BLaER1 treated with 17β-estradiol and CSF1 and Interleukin-3, amounts not matched to agents 10 nM and 100 nM (cell line): ENCODE data around the gene CDHR3.

Source experiments
- H3K27ac ChIP-seq, 11 experiments: shearing (Covaris generic); formaldehyde crosslinking; 2 replicates each; pipeline ENCODE4 v1.8.1; 2022
- H3K27me3 ChIP-seq, 11 experiments: shearing (Covaris generic); formaldehyde crosslinking; 2 replicates each; pipeline ENCODE4 v1.8.1; 2022
- H3K36me3 ChIP-seq, 11 experiments: shearing (Covaris generic); formaldehyde crosslinking; 2 replicates each; pipeline ENCODE4 v1.8.1; 2022
- H3K4me1 ChIP-seq, 10 experiments: shearing (Covaris generic); formaldehyde crosslinking; 2 replicates each; pipeline ENCODE4 v1.8.1; 2022
- H3K4me2 ChIP-seq, 11 experiments: shearing (Covaris generic); formaldehyde crosslinking; 2 replicates each; pipeline ENCODE4 v1.8.1; 2022
- H3K4me3 ChIP-seq, 10 experiments: shearing (Covaris generic); formaldehyde crosslinking; 2 replicates each; pipeline ENCODE4 v1.8.1; 2022
- H3K9ac ChIP-seq, 11 experiments: shearing (Covaris generic); formaldehyde crosslinking; 2 replicates each; pipeline ENCODE4 v1.8.1; 2022
- H3K9me3 ChIP-seq, 11 experiments: shearing (Covaris generic); formaldehyde crosslinking; replicated peaks in 1 of 11; 2 replicates each; pipeline ENCODE4 v1.8.1; 2022
- H4K20me1 ChIP-seq, 11 experiments: shearing (Covaris generic); formaldehyde crosslinking; 2 replicates each; pipeline ENCODE4 v1.8.1; 2022
- Cebpa-rat ChIP-seq, 11 experiments: shearing (Covaris generic); IDR thresholded peaks; 2 replicates each; pipeline ENCODE4 v1.8.1; 2022

CDHR3 gene

GRCh38 chr7:106048706-106049020 is 85.6 kb downstream of the CDHR3 start:
- Histone ChIP-seq H3K36me3 (no peaks in the 10 kb centered on the region), H3K9me3 (peaks cover 0 to 11% (median 8%) of the 10 kb centered on the region in 11 experiments; a peak in 15 of 22 replicates), H3K27me3 (no peaks in the 10 kb centered on the region), H3K4me1 (peaks cover 0 to 18% (median 14%) of the 10 kb centered on the region in 10 experiments; a peak in 14 of 20 replicates), H4K20me1 (no peaks in the 10 kb centered on the region), H3K4me3 (no peak overlapping the region), H3K9ac (no peak overlapping the region), H3K27ac (no peak overlapping the region), H3K4me2 (peak overlapping the region in 2 of 11 experiments; percentile 64 to 72; a peak in 2 of 22 replicates)
- TF ChIP-seq Cebpa-rat (IDR thresholded peaks at IDR 0.05), result no peak

GRCh38 chr7:106049139-106049752 is 86.2 kb downstream of the CDHR3 start:
- peak overlapping the region in 9 of 11 experiments; percentile 29 to 76 (median 52); a peak in 17 of 22 replicates for H3K4me2 ChIP-seq
- H3K36me3 ChIP-seq, result no peaks in the 10 kb centered on the region
- TF ChIP-seq Cebpa-rat (IDR thresholded peaks at IDR 0.05), result no peak
- no peak overlapping the region for H3K4me3 ChIP-seq
- H3K27me3 ChIP-seq, result no peaks in the 10 kb centered on the region
- H3K4me1 ChIP-seq, result peaks cover 0 to 18% (median 14%) of the 10 kb centered on the region in 10 experiments; a peak in 14 of 20 replicates
- no peak overlapping the region for H3K27ac ChIP-seq
- peaks cover 0 to 11% (median 8%) of the 10 kb centered on the region in 11 experiments; a peak in 15 of 22 replicates for H3K9me3 ChIP-seq
- no peaks in the 10 kb centered on the region for H4K20me1 ChIP-seq
- H3K9ac ChIP-seq, result no peak overlapping the region

DNA sequence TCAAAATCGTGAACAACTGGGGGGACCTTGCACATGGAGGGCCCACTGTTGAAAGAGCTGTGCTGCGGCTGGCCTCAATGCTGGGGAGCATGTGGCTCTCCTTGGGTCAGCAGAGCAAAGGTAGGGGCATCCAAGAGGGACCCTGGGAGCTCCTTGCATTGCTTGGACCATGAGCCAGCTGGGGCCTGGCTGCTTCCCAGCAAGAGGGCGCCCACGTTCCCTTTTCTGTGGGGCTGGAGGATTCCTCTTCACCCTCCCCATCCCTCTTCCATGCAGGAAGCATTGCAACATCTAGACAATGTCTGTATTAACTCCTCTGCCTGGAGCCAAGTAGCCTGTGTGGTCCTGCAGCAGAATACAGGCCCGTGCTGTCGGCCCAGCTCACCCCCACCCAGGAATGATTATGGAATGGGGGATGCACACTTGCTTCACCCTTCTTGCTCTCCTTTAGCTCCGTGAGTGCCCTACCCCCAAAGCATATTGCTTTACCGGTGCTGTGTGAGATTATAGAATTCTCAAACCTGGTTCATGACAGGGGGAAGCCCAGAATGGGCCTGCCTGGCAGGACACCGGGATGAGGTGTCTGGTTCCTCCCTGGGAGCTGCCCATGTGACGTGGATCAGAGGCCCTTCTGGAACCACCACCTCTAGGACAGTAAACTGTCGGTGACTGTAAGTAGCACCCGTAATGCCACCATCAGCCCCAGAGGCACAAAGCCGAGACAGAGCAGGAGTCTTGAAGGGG is 87.1 kb downstream of the CDHR3 start:
- Histone ChIP-seq H3K36me3 (no peaks in the 10 kb centered on the region), H3K4me3 (no peak overlapping the region), H3K4me2 (peak overlapping the region in 9 of 11 experiments; percentile 33 to 76 (median 52); a peak in 18 of 22 replicates), H3K4me1 (peaks cover 0 to 18% (median 14%) of the 10 kb centered on the region in 10 experiments; a peak in 14 of 20 replicates), H3K27ac (no peak overlapping the region), H3K27me3 (no peaks in the 10 kb centered on the region), H3K9me3 (peaks cover 0 to 11% (median 8%) of the 10 kb centered on the region in 11 experiments; a peak in 15 of 22 replicates), H3K9ac (no peak overlapping the region), H4K20me1 (no peaks in the 10 kb centered on the region)
- TF ChIP-seq Cebpa-rat (IDR thresholded peaks at IDR 0.05), result no peak

DNA sequence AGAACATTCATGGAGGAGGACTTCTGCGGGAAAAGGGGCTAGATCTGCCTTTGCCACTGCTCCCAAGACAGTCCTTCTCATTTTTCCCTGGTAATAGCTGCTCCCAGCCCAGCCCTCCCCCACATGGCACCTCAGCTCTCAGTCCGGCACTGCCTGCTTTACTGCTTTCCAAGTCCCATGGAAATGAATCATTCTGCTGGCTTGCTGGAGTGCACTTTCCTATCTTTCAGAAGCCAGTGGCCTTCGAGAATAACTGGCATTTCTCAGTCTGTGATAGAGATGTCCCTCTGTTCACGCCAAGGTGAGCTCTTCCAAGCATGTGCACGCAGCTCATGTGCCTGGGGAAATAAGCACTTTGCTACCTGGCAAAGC is 87.7 kb downstream of the CDHR3 start:
- H3K4me1 ChIP-seq, result peaks cover 0 to 18% (median 14%) of the 10 kb centered on the region in 10 experiments; a peak in 14 of 20 replicates
- H4K20me1 ChIP-seq, result no peaks in the 10 kb centered on the region
- no peak overlapping the region for H3K4me2 ChIP-seq
- H3K27ac ChIP-seq, result no peak overlapping the region
- no peak overlapping the region for H3K4me3 ChIP-seq
- H3K36me3 ChIP-seq, result no peaks in the 10 kb centered on the region
- no peak overlapping the region for H3K9ac ChIP-seq
- H3K27me3 ChIP-seq, result no peaks in the 10 kb centered on the region
- no peak for TF ChIP-seq Cebpa-rat (IDR thresholded peaks at IDR 0.05)
- H3K9me3 ChIP-seq, result peaks cover 0 to 11% (median 8%) of the 10 kb centered on the region in 11 experiments; a peak in 15 of 22 replicates

DNA sequence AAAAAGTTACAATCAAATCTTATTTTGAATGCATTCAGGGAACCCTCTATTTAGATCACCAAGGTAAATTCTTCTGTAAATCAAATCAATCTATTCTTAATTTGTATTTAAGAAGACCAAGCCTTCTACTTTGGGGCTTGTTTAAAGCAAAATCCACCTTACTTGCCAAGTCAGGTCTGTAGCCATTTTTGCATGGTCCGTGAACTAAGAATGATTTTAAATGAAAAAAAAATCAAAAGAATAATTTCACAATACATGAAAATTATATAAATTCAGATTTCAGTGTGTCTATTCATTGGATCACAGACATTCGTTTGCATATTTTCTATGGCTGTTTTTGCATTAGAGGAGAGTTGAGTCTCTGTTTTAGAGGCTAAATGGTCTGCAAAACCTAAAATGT is 89.6 kb downstream of the CDHR3 start:
- H3K36me3 ChIP-seq, result no peaks in the 10 kb centered on the region
- no peak for TF ChIP-seq Cebpa-rat (IDR thresholded peaks at IDR 0.05)
- H3K9ac ChIP-seq, result no peak overlapping the region
- H4K20me1 ChIP-seq, result no peaks in the 10 kb centered on the region
- H3K4me3 ChIP-seq, result no peak overlapping the region
- no peak overlapping the region for H3K4me2 ChIP-seq
- H3K4me1 ChIP-seq, result peaks cover 0 to 26% (median 22%) of the 10 kb centered on the region in 10 experiments; a peak in 17 of 20 replicates
- H3K27ac ChIP-seq, result no peak overlapping the region
- peaks cover 0 to 11% (median 8%) of the 10 kb centered on the region in 11 experiments; a peak in 15 of 22 replicates for H3K9me3 ChIP-seq
- H3K27me3 ChIP-seq, result no peaks in the 10 kb centered on the region

DNA sequence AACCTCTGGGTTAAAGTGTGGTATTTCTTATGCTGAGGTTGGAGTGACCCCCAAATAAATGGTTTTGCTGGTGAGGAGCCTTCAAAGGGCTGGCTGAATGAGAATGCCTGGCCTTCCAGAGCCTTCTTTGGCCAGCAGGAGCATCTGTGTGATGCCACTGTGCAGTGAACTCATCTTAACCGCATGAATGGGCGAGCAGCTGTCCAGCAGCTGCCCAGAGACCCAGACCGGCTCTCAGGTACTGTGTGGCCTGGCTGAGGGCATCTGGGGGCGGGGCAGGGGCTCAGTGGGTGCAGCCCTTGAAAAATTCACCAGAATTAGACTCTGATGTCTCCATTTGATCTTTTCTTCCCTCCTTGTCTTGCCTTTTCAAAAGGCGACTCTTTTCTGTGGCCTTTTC is 90.0 kb downstream of the CDHR3 start:
- no peak overlapping the region for H3K9ac ChIP-seq
- TF ChIP-seq Cebpa-rat (IDR thresholded peaks at IDR 0.05), result no peak

GRCh38 chr7:106054156-106054910 is 91.3 kb downstream of the CDHR3 start:
- Histone ChIP-seq H3K27ac (no peak overlapping the region), H3K4me2 (no peak overlapping the region), H3K36me3 (no peaks in the 10 kb centered on the region), H3K4me3 (no peak overlapping the region), H3K27me3 (no peaks in the 10 kb centered on the region), H3K9me3 (peaks cover 0 to 11% (median 8%) of the 10 kb centered on the region in 11 experiments; a peak in 15 of 22 replicates), H3K4me1 (peaks cover 16 to 37% (median 34%) of the 10 kb centered on the region in 10 experiments), H3K9ac (no peak overlapping the region), H4K20me1 (no peaks in the 10 kb centered on the region)
- no peak for TF ChIP-seq Cebpa-rat (IDR thresholded peaks at IDR 0.05)

More for the DNA sequence above, 90.0 kb downstream of the CDHR3 start:
- Histone ChIP-seq H3K4me2 (no peak overlapping the region), H3K27ac (no peak overlapping the region), H3K9me3 (peaks cover 0 to 11% (median 8%) of the 10 kb centered on the region in 11 experiments; a peak in 15 of 22 replicates), H3K4me3 (no peak overlapping the region), H3K4me1 (peaks cover 4 to 30% (median 26%) of the 10 kb centered on the region in 10 experiments), H3K36me3 (no peaks in the 10 kb centered on the region), H3K27me3 (no peaks in the 10 kb centered on the region), H4K20me1 (no peaks in the 10 kb centered on the region)

DNA sequence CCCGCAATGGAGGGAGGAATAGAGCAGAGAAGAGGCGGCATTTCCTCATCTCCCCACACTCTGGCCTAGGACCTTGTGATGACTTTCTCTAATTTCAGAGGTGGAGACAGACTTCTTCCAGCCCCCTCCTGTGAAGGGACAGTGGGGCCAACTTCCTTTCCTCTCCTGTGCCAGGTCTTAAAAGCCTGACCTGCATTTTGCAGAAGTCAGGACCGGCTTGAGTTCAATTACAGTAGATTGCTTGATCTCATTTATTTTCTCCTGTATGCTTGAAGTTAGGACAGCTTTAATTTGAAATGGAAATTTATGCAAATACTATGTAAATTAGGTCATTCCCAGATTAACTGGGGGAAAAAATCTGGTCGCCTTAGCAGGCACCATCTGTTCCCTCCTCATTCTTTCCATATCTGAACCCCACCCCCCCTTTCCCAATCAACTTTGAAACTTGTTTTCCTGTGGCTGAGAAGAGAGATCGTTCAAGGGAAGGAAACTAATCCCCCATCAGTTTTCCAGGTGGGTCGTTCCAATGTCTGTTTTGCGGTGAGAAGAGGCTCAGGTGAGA is 92.0 kb downstream of the CDHR3 start:
- TF ChIP-seq Cebpa-rat (IDR thresholded peaks at IDR 0.05), result no peak

More for the DNA sequence above, 92.0 kb downstream of the CDHR3 start:
- Histone ChIP-seq H3K4me3 (no peak overlapping the region), H3K4me2 (no peak overlapping the region), H3K27ac (no peak overlapping the region), H3K4me1 (peaks cover 22 to 37% (median 34%) of the 10 kb centered on the region in 10 experiments), H3K27me3 (no peaks in the 10 kb centered on the region), H3K9ac (no peak overlapping the region), H4K20me1 (no peaks in the 10 kb centered on the region), H3K36me3 (no peaks in the 10 kb centered on the region), H3K9me3 (peaks cover 0 to 15% (median 9%) of the 10 kb centered on the region in 11 experiments; a peak in 16 of 22 replicates)
